GM10248 (cell line): ENCODE data around the gene TAL2.

Source experiments
- CTCF ChIA-PET: fragments of 300-600 bp; sonication (Branson Sonifier 250); formaldehyde crosslinking; extraction: SDS; loops from one replicate; lab custom pipeline; 2021; ENCODE audit warnings: antibody characterized with exemption; lab: Yijun Ruan, JAX
- POLR2A ChIA-PET: fragments of 350-650 bp; sonication (Branson Sonifier 250); formaldehyde crosslinking; extraction: SDS; loops from one replicate; lab custom pipeline; 2020; ENCODE audit warnings: antibody characterized with exemption; lab: Yijun Ruan, JAX
- DNase-seq: peaks from one replicate; pipeline ENCODE4 v3.0.0; 2012; ENCODE audit errors: extremely low spot score
- TF ChIP-seq, protein P1 (sequence below): IDR thresholded peaks from 2 replicates; pipeline ENCODE4 v1.5.1; 2012; ENCODE audit warnings: mild to moderate bottlenecking, low read depth; ENCODE audit errors: extremely low read depth, missing control alignments, control extremely low read depth

The TAL2 gene

DNA sequence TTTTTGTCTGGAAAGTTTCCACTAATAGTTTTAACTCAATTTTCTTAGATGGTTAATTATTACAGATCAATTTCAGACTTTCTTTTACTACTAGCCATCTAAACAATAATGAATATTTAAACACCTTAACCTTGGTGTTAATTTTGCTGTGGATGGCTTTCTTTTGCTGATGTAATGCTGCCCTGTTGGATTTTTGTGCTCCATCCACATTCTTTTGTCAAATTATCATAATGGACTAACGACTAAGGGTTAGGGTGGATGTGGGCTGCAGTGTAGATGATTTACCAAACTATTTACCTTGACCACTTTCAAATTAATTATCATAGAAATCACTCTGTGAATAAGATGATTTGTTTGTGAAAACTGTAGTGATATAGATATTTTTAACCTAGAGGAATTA is 16.5 kb downstream of the TAL2 start:
- no peak for DNase-seq
- POLR2A ChIA-PET = interaction anchor here (0.5 kb wide), 1 partner anchor 197 kb away, joined by 3 read pairs; no protein-coding TSS in a partner anchor

DNA sequence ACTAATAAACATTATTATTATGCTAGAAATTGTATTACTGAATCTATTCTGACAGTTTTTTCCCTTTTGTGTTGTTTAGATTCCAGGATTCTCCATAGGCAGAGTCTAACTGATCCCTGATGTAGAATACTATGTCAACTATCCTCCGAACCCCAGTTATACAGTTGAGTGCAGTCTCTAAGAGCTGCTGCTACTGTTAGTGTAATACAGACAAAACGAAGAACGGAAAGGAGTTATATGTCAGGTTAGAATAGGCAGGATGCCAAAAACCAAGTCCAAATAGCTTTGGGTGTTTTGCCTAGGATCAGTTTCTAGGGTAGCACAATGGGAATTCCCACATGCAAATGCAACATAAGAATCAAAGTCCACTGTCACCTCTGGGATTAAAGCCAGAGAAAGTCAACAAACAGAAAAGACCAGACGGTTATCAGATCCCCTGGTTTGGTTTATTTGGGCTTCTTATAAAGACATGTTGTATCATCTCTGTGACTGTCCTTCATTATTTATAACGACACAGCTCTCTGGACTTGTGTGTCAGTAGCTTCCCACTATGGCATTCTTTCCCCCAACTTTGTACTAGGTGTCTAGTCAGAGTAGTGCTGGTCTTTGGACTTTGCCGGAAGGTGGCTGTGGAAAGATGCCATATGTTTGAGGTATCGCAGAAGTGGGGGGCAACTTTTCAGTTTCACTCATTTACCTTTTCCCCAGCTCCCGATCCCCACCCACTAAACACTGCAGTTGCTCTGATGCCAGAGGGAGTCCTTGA is 17.2 kb downstream of the TAL2 start:
- CTCF ChIA-PET = interaction anchor here (0.8 to 1.7 kb wide), 5 partner anchors 15 to 45 kb away, joined by 3 to 4 read pairs (median 3); no protein-coding TSS in a partner anchor
- DNase-seq = no peak
- POLR2A ChIA-PET = interaction anchor here (0.5 kb wide), 1 partner anchor 198 kb away, joined by 3 read pairs; no protein-coding TSS in a partner anchor
- TF ChIP-seq, protein P1, sequence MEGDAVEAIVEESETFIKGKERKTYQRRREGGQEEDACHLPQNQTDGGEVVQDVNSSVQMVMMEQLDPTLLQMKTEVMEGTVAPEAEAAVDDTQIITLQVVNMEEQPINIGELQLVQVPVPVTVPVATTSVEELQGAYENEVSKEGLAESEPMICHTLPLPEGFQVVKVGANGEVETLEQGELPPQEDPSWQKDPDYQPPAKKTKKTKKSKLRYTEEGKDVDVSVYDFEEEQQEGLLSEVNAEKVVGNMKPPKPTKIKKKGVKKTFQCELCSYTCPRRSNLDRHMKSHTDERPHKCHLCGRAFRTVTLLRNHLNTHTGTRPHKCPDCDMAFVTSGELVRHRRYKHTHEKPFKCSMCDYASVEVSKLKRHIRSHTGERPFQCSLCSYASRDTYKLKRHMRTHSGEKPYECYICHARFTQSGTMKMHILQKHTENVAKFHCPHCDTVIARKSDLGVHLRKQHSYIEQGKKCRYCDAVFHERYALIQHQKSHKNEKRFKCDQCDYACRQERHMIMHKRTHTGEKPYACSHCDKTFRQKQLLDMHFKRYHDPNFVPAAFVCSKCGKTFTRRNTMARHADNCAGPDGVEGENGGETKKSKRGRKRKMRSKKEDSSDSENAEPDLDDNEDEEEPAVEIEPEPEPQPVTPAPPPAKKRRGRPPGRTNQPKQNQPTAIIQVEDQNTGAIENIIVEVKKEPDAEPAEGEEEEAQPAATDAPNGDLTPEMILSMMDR = no peak

More for the DNA sequence above, 16.5 kb downstream of the TAL2 start:
- TF ChIP-seq, protein P1 = no peak
- CTCF ChIA-PET = interaction anchor here (0.8 to 1.6 kb wide), 4 partner anchors 14 to 44 kb away, joined by 3 to 4 read pairs (median 4); no protein-coding TSS in a partner anchor

DNA sequence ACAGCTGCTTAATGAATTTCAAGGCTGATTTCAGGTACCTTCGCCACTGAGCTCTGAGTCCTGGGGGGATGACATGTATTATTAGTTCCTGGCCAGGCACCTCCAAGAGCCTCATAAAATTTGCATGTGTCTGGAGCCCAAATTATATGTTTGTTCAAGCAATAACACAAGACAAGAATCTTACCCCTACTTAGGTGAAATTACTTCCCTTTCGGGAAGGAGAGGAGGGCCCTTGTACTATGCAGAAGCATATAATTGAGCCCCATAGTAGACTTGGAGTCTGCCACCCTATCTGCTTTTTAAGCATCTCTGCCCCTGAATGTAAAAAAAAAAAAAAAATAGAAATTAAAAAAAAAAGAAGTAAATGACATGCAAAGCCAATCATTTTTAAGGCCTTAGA is 19.1 kb downstream of the TAL2 start:
- CTCF ChIA-PET = interaction anchor here (0.6 to 1.7 kb wide), 4 partner anchors 9 to 43 kb away, joined by 3 to 4 read pairs (median 3); no protein-coding TSS in a partner anchor

DNA sequence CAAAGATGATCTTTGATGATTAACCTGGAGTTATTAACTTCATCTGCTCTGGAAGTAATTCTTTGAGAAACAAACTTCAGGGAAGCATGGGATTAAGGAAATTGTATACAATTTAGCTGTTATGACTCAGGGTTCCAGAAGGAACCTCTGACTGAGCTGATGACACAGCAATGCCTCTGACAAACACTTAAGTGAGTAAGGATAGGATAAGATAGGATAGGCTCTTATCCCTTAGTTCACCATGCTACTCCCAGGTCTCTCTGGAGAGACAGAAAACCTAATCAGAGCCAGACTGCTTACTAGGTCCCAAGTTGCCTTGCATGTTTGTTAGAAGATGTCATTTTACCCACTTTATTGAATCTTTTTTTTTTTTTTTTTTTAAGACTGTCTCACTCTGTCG is 19.5 kb downstream of the TAL2 start:
- no peak for DNase-seq
- ChIA-PET POLR2A (no interaction called here), CTCF (interaction anchor here (1.3 to 1.7 kb wide), 2 partner anchors 13 to 35 kb away, joined by 3 to 4 read pairs; no protein-coding TSS in a partner anchor)
- TF ChIP-seq, protein P1 = no peak

More for the DNA sequence above, 19.1 kb downstream of the TAL2 start:
- no peak for DNase-seq
- POLR2A ChIA-PET = no interaction called here
- TF ChIP-seq, protein P1 = no peak

DNA sequence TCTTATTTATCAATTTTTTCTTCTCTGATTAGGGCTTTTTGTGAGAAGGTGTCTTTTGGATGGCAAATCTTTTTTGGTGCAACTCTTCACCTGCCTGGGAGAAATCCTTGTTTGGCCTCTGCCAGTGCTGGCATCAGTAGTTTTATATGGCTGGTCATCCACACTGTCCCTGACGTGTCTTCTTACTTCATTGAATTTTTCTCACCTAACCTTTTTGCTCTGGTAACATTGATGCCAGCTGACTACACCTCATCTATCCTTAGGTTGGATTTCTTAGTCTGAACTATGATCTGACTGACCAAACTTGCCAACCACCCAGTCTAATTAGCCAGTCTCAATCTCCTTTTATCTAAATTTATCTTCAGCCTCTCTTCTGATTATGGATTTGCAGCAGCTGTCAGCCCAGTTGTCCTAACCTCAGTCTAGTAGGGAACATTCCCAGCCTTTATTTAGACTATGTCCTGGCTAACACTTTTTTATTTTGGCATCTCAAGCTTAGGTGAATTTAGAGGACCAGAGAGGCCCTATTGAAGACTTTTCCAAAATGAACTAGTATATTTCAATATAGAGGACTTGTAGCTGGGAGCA is 21.5 kb downstream of the TAL2 start:
- CTCF ChIA-PET = interaction anchor here (0.8 kb wide), 1 partner anchor 27 kb away, joined by 3 read pairs; no protein-coding TSS in a partner anchor
- POLR2A ChIA-PET = no interaction called here
- DNase-seq = no peak
- TF ChIP-seq, protein P1 = no peak

DNA sequence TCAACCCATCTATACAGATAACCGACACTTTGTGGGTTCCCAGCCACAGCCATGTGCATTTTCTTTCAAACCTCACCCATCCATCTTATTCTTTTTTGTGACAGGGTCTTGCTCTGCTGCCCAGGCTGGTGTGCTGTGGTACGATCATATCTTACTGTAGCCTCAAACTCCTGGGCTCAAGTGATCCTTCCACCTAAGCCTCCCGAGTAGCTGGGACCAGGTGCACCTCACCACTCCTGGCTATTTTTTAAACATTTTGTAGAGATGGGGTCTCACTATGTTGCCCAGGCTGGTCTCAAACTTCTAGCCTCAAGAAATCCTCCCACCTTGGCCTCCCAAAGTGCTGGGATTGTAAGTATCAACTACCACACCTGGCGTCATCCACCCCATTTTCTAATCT is 24.7 kb downstream of the TAL2 start:
- TF ChIP-seq, protein P1 = no peak
- no peak for DNase-seq
- CTCF ChIA-PET = interaction anchor here (1.4 kb wide), 1 partner anchor 18 kb away, joined by 4 read pairs; no protein-coding TSS in a partner anchor
- POLR2A ChIA-PET = no interaction called here
